HG03565 (cell line): Measurements from ENCODE around the gene CAMTA1.
A peak's percentile ranks its signal among the peaks of the same experiment; 100 is the strongest.

Source experiments
- ATAC-seq: cut with Tn5 transposase; IDR thresholded peaks from one replicate; pipeline ENCODE4 v1.9.1; 2021; ENCODE audit warnings: mild to moderate bottlenecking, moderate library complexity; ENCODE audit not compliant: unreplicated experiment

CAMTA1 gene

GRCh38 chr1:6776389-6776788 lies 8.9 kb upstream of the CAMTA1 start:
- no peak for ATAC-seq

GRCh38 chr1:6776895-6777294 lies 8.4 kb upstream of the CAMTA1 start:
- no peak for ATAC-seq

- no peak for ATAC-seq
These were observed 7.4 kb upstream of the CAMTA1 start for GRCh38 chr1:6777813-6778212.

- no peak for ATAC-seq
These were observed 6.0 kb upstream of the CAMTA1 start for GRCh38 chr1:6779089-6779805.

- ATAC-seq: no peak
These were observed 3.1 kb upstream of the CAMTA1 start for GRCh38 chr1:6782151-6782550.

GRCh38 chr1:6783221-6783620 lies 2.0 kb upstream of the CAMTA1 start:
- ATAC-seq: no peak

- peak; percentile 3 for ATAC-seq
These were observed 1.2 kb upstream of the CAMTA1 start for GRCh38 chr1:6783936-6784559.

GRCh38 chr1:6784560-6785317 lies 515 bp upstream of the CAMTA1 start:
- peak; percentile 57 for ATAC-seq

GRCh38 chr1:6785728-6786505 lies 663 bp downstream of the CAMTA1 start:
- ATAC-seq: no peak

GRCh38 chr1:6788946-6789345 lies 3.7 kb downstream of the CAMTA1 start:
- ATAC-seq: no peak

GRCh38 chr1:6790146-6790545 lies 4.9 kb downstream of the CAMTA1 start:
- no peak for ATAC-seq

- ATAC-seq: no peak
These were observed 8.9 kb downstream of the CAMTA1 start for GRCh38 chr1:6794164-6794563.

- ATAC-seq: no peak
These were observed 9.9 kb downstream of the CAMTA1 start for GRCh38 chr1:6795203-6795602.

- ATAC-seq: no peak
These were observed 10.4 kb downstream of the CAMTA1 start for GRCh38 chr1:6795661-6796060.

GRCh38 chr1:6796095-6796494 lies 10.8 kb downstream of the CAMTA1 start:
- ATAC-seq: no peak

- no peak for ATAC-seq
These were observed 14.2 kb downstream of the CAMTA1 start for GRCh38 chr1:6799499-6799898.

- ATAC-seq: no peak
These were observed 15.5 kb downstream of the CAMTA1 start for GRCh38 chr1:6800745-6801144.

- no peak for ATAC-seq
These were observed 15.9 kb downstream of the CAMTA1 start for GRCh38 chr1:6801199-6801598.

- no peak for ATAC-seq
These were observed 16.7 kb downstream of the CAMTA1 start for GRCh38 chr1:6801966-6802365.

GRCh38 chr1:6802454-6802853 lies 17.2 kb downstream of the CAMTA1 start:
- ATAC-seq: no peak

- ATAC-seq: no peak
These were observed 17.6 kb downstream of the CAMTA1 start for GRCh38 chr1:6802893-6803292.
